Activated CD8-positive, alpha-beta memory T cell treated with anti-CD3 and anti-CD28 coated beads, Interleukin-2, amount 50 U/mL, for 1 hour (primary cell): ENCODE results near the gene PGM1.
A peak's percentile ranks its signal among the peaks of the same experiment; 100 is the strongest.

Experiments used
- DNase-seq: peaks from one replicate; pipeline ENCODE4 v3.0.0-alpha.2; 2020; ENCODE audit errors: extremely low read depth

Gene PGM1

DNA sequence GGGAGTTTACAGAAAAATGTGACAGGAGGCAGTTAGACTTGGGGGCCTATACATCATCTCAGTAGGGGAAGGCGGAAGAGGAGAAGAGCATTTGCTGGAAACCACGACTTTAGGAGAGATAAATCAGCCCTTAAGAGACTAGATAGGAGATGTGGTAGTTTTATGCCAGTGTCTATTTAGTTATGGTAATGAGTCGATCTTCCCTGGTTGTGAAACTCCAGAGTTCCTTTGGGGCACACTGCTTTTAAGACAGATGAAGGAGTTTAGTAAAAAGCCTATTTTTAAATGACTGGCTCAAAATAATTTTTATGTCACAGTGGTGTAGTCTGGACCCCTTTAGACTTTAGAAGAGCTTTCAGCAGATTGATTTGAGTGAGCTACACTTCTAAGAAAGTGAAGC is 7.8 kb downstream of the PGM1 start:
- DNase-seq: no peak

DNA sequence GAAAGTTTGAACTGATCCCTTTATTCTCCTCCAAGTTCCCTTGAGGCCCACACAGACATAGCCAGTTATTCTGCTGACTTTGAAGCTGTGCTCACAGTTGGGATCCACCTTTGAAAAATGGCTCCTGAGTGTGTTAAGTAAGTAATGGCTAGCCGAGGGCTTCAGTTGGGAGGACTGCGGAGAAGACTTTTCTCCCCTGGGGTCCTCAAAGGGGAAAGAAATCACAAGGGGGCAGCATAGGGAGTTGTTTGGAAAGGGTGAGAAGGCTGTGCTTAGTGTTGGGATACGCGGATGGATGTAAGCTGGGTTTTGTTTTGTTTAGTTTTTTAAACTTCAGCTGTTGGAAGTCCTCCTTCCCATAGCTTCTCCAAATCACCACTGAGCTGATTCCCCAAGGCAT is 8.3 kb downstream of the PGM1 start:
- DNase-seq: no peak

DNA sequence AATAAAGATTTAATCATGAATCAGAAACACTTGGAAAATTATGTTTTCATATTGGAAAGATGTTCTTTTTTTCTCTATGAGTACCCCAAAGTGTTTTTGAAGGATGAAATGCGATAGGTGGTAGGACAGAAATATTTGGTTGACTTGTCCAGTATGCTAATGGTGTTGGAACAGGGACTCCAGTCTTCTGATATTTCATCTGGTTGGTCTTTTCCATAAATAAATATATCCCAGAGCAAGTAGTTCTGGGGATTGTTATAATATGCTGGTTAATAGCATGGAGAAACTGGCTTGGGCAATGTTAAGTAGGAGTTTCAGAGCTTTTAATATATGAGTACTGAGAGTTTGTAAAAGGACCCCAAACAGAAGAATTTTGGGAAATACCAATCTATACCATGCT is 8.7 kb downstream of the PGM1 start:
- no peak for DNase-seq

DNA sequence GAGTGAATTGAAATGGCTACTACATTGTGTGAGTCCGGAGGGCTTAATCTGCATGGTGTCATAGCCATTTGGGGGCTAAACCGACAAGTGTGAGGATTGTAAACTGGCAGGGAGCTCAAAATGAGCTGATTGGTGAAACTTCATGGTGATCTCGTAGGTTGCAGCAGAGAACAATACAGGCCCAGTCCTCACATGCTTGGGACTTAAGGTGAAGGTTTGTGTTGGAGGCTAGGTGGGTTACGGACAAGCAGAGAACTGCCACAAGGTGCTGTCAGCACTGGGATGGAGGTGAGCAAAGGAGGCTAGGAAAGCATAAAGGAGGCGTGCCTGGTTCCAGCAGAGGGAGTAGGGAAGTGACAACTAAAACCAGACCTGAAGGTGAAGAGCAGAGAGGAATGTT is 9.4 kb downstream of the PGM1 start:
- DNase-seq: no peak

DNA sequence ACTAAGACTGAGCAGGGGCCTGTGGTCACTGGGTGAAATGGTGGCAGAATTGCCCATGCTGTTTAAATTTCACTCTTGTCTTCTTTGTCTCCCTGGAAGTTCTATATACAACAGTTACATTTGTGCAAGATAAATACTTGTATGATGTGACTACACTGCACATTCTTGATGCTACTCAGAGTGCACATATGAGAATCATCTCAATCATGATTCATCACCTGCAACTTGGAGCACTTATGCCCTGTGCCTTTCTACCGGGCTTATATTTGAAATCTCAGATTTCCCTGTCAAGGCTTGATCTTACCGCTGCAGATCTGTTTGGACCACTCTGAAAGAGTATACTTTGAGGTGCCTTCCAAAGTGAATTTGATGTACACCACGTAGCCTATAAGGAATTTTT is 10.6 kb downstream of the PGM1 start:
- no peak for DNase-seq

DNA sequence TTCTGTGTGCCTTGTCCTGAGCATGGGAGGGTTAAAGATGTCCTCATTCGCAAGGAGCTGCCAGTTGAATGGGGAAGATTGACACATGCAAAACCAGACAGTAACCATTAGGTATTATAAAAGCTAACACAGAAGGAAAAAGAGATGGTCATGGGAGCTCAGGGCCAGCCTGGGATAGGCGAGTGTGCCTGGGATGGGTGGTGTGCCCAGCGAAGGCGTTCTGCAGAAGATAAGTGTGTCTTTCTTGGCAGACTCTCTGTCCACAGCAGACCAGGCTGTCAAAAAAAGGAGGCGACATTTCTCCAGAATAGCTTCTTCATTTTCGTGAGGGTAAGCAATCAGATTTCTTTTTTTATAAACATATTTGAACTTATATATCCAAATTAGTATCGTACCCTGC is 14.1 kb downstream of the PGM1 start:
- no peak for DNase-seq

DNA sequence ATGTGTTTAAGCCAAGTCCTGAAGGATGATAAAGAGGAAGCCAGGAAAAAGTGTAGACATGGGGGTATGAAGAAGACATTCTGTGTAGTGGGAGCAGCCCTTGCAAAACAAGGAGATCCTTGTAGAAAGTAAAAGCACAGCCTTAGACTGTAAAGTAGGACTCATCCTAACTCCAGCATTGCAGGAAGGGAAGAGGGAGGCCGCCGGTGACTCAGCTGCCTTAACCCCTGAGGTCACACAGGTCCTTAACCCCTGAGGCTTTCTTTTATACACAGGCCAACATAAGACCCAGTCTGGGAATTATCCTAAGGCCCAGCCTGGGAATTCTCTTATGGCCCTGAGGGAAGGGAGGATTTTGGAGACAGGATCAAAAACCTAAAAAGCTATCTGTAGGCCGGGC is 18.0 kb downstream of the PGM1 start:
- DNase-seq: no peak

DNA sequence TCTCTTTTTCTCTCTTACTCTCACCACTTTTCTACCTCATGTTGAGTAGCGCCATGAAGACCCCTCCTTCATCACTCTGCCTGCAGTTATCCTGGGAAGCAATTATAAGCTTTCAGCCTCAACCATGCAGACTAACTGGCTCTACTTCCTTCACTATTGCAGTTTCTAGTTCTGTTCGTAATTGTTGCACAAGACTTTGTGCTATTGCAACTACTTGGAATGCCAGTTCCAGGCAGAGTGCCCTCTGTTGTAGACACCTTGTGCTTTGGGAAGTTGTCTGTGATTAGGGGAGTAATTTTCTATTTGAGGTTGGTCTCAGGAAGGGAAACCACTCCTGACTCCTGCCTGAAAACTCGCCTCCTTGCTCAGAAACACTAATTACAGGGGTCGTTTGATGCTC is 19.4 kb downstream of the PGM1 start:
- DNase-seq: no peak

DNA sequence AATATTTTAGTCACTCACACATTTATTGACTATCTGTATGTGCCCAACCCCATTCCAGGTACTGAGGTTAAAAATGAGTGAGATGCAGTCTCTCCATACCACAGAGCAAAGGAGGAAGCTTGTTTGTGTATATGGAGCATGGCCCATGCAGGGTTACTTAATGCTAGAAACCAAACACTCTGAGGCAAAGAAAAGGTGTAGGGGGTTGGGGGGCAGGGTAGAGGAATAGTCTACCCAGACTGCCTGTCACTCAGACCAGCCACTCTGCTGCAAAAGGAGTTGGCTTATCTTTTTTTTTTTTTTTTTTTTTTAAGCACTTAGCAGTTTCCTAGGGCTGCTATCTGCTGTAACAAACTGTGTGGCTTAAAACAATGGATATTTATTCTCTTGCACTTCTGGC is 19.8 kb downstream of the PGM1 start:
- DNase-seq: no peak

DNA sequence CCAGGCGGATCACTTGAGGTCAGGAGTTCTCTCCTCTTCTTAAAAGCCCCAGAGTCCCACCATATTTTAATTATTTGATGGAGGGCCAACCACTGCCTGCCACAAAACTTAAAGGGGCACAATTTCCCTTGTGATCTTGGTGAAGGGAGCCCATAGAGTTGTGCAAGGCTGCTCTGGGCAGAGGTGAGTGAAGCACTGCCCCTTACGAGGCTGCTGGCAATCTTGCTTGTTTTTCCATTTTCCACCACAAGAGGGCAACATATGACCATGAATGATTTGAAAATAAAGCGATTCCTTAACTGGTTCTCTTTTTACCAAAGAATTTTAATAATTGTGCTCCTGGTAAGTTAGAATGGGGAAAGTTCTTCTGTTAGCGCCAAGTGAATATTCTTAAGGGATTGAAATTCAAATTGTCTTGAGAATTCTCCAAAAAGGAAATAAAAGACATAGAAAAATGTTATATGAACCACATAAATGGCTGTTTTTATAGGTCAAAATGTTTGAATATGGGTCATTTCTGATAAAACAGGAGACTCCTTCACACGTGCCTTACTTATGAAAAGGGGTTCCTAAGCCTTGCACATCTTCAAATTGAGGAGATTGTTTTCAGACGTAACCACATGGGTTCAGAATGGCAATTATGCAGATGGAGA is 22.7 kb downstream of the PGM1 start:
- DNase-seq: peak; percentile 24

DNA sequence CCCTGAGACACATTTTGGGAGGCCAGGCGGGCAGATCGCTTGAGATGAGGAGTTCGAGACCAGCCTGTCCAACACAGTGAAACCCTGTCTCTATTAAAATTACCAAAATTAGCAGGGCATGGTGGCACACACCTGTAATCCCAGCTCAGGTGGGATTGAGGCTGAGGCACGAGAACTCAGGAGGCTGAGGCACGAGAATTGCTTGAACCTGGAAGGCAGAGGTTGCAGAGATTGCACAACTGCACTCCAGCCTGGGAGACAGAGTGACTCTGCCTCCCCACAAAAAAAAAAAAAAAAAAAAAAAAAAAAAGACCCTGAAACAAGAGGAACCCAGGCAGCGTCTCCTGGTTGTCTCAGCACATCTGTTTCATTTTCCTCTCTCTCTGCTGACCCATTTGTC is 24.2 kb downstream of the PGM1 start:
- no peak for DNase-seq

DNA sequence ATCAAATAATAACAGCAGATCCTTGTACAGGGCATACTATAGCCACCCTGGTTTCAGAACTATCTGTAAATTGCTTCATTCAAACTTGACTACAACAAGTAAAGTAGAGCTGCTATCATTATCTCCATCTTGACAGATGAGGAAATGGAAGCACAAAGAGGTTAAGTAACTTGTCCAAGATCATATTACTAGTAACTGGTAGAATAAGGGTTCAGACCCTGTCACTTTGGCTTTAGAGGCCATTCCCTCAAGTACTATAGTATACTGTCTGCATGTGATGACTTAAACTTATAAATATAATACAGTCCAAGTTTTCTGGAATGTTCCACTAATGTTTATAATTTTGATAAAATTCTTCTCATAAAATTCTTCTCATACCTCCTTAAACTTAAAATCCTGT is 24.8 kb downstream of the PGM1 start:
- DNase-seq: no peak

DNA sequence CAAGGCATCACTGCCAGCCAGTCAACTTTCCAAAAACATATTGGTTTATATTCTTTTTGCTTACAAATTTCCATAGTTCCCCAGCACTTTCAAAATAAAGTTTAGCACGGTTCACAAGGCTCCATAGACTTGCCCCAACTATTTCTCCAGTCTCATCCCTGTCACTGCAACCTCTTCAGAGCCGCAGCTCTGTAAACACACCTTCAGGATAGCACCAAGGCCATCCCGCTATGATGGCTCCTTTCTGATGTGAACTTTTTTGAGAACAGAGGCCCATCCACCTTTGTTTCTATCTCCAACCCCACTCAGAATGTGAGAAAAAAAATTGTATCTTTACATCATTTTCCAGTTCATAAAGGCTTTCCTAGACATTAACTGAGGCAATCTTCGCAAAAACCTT is 26.3 kb downstream of the PGM1 start:
- DNase-seq: no peak

DNA sequence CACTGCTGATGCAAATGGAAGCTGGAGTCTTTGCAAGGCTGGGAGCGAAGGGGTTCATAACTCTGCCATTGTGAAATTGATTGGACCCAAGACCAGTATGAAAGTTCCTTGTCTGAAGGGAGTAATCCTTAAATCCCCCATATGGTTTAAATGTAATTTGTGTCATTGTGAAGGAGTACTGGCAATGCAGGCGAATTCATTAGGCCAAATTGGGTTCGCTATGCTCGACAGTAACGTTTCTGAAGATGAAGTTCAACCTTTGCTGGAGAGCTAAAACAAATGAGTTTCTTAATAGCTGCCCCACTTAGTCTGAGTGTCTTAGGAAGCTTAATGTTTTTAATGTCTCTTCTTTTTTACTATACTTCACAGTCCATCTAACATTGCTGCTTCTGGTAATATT is 27.5 kb downstream of the PGM1 start:
- DNase-seq: no peak

DNA sequence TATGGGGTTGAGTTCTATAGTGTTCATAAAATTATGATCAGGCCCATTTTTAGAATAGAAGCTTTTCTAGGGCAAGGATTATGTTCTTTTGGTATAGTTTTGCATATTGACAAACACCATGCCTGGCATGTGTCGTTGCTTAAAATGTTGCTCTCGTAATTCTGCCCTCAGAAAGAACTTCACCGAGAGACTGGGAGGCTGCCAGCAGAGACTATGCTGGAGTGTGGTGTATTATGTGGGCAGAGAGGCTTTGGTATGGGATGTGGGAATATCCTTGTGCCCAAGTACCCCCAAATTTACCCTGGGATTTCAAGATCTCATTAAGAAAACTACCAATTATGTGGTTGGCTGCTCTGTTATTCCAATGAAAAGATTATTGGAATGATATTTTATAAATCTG is 27.9 kb downstream of the PGM1 start:
- DNase-seq: no peak

DNA sequence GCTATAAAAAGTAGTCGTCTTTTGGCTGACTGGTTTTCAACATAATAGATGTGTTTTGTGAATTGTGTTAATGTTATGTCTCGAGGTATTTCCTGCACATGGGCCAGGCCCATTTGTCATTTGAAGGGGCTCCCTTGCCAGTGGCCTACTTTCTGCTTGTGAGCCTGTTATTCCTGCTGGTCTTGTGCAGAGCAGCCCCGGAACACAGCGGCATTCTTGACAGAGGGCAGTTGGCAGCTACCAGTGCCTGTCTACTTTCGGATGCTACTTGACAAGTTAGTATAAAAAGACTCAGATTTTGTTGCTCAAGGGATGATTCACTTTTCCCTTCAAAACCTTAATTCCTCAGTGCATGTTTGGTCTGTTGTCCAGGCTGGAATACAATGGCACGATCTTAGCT is 28.5 kb downstream of the PGM1 start:
- DNase-seq: no peak

DNA sequence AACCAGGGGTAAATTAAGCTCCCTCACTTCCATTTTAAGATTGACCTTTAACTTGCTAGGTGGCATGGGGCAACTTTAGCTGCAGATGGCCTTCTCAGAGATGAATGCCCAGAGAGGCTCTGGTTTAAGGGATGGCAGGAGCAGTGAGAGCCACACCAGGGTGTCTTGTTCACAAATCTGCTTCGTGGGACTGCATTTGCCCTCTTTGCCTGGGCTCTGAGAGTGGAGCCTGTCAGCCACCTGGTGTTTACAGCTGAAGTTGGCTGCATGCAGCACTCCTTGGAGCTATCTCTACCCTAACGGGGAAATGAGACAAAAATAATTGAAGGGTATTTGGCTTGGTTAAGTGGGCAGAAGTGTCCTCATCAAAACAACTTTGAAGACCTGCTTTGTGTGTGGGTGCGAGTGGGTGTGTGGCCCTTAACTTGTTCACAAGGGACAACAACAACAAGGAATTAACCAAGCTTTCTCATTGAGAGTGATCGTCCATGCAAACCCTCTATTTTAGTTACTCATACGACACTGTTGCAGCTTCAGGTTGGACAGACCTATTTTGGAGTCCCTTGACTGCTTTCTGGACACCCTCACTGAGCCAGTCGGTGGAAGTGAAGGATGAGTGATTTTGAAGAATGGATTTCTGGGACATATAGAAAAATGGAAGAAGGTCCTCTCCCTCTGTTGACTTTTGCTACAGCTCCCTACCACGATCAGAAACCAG is 29.8 kb downstream of the PGM1 start:
- no peak for DNase-seq

DNA sequence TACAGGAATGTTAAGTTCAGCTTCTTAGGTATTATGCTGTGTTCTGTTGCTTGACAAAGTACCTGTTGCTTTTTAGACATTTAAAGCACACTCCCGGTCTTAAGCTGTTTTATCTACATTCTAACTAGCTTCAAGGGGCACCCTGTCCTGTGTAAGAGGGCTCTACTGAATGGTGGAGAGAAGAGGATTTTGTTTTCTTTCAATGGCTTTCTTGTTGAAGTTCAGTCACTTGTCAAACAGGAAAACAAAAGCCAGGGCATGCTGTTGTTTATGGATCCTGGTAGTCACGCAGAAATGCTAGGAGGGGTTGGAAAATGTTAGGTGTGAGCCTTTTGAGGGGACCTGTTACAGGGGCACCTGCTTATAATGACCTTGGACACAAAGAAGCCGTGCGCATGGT is 30.7 kb downstream of the PGM1 start:
- no peak for DNase-seq

DNA sequence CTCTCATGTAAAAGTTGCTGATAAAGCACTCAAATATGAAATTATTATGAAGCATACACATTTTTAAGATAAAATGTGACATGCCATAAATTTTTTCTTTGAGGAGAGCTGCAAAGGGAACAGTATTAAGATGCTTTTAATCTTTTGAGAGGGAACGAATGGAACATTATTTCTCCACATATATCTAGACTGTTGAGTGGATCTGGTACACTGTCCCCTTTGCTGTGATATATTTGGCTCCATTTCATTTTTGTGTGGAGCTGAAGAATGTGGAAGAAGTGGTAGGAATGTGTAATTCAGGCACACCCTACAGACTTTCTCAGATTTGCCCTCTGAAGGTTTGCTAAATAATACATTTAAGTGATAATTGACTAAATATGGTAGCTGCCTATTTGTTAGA is 31.7 kb downstream of the PGM1 start:
- no peak for DNase-seq

DNA sequence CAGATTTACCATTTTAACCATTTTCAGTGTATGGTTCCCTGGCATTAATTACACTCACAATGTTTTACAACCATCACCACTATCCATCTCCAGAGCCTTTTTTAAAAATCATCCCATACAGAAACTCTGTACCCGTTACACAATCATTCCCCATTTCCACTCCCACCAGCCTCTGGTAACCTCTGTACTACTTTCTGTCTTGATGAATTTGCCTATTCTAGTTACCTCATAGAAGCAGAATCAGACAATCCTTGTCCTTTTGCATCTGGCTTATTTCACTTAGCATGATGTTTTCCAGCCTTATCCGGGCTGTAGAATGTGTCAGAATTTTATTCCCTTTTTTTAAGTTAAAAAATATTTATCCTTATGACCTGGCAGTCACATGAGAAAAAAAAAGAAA is 33.0 kb downstream of the PGM1 start:
- no peak for DNase-seq

DNA sequence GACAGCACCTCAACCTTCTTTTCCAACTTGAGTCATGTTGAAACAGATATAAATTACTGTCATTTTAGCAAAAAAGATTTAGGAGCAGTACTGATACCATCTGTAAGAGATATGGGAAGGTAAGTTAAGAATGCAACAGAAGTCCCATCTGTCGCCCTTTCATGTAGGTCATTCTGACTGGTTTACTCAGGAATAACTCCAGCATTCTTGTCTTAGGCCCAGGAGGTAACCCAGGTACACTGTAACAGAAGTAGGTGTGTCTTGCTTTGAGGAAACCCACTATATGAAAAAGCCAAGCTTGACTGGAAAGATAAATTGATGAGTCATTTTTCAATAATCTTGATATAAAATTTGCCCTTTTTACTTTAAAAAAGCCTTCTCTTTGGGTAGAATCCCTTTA is 35.4 kb downstream of the PGM1 start:
- no peak for DNase-seq

DNA sequence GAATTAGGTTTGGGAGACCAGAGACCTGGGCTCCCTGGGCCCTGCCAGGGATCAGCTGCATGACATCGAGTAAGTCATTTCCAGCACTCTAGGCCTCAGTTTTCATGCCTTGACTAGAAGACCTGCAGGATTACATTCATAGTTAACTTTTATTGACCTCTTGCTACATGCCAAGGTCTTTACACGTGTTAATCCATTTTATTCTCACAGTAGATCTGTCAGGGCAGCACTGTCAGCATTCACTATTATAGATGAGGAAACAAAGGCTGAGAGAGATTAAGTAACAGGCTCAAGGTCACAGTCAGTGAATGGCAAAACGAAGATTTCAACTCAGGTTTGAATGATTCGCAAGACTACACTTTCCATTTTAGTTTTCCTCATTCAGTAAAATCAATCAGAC is 37.0 kb downstream of the PGM1 start:
- DNase-seq: no peak

DNA sequence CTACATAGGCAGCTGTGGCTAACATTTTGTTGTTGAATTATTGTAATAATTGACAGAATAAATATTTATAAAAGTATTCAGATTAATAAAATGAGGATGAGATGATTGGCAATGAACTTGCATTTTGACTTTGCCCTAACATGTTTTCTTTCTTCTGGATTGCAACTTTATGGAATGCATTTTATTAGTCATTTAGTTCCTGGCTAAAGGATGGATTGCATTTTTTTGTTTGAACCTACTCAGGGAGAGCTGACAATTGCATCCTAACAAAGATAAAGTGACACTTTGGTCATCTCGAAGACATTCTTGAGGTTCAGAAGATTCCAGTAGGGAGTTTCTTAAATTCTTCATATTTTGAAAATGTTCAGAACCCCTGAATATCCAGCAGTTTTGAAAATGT is 37.5 kb downstream of the PGM1 start:
- DNase-seq: no peak

DNA sequence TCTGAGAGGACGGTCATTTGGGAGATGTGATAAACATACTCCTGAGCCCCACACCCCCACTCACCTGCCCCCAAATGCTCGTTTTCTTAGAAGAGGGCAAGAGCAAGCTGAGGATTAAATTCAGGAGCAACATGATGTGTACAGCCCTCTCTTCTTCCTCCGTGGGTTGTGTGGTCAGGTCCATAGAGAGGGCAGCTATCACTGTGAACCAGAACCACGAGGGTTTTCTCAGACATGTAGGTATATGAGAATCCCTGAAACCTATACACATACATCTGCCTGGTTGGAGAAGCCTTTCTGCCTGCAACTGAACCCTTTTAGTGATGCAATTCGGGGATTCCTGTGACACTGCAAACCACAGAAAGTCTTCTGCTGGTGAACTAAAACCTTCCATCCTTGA is 38.9 kb downstream of the PGM1 start:
- DNase-seq: no peak
